Pancreas (tissue), 10 donors: ENCODE results near the gene GPR171. TPM values are rescaled to one million over a fixed set of nuclear protein-coding genes. Genes with fewer than 3 reads are reported as not detected.

Experiments
- ATAC-seq, 4 donors: fragments of 200-7000 bp; cut with Tn5 transposase; one replicate each; pipeline versions ENCODE4 v1.8.0 to v1.9.1; 2020; ENCODE audit warnings: mild to moderate bottlenecking in 4 of 4, moderate library complexity in 4 of 4
- DNase-seq, 6 donors: peaks; one replicate each; pipeline ENCODE4 v3.0.0-alpha.2; 2020
- FAIRE-seq: peaks from 2 replicates; lab custom pipeline; 2012; peaks lifted over from hg19 to GRCh38; lab: Jason Lieb, UNC
- H3K27ac ChIP-seq, 4 donors: fragments of 200-600 bp; sonication (generic); 1 replicate in 3 of 4; 2 replicates in 1 of 4; pipeline versions ENCODE4 v1.5.0 to v1.8.0; 2020
- H3K27me3 ChIP-seq, 4 donors: fragments of 200-600 bp; one replicate each; pipeline ENCODE4 v1.8.0; 2021
- H3K36me3 ChIP-seq, 3 donors: fragments of 200-600 bp; sonication (generic) in 1 of 3; one replicate each; pipeline versions ENCODE4 v1.5.0 to v1.8.0; 2020 to 2021
- H3K4me1 ChIP-seq, 3 donors: fragments of 200-600 bp; one replicate each; pipeline ENCODE4 v1.8.0; 2021
- H3K4me3 ChIP-seq, 4 donors: fragments of 200-600 bp; sonication (generic) in 2 of 4; one replicate each; pipeline versions ENCODE4 v1.5.0 to v1.8.0; 2020 to 2021
- H3K9me3 ChIP-seq, 4 donors: fragments of 200-600 bp; one replicate each; pipeline ENCODE4 v1.8.0; 2021
- WGBS, 2 donors: extraction: QIAGEN DNeasy Blood & Tissue Kit; methylation state at CpG; one replicate each; pipeline ENCODE4 v1.1.7; 2013; 5-methylcytosine and 5-hydroxymethylcytosine counted together
- intact Hi-C, 3 donors: fragments of 100-400 bp; cut with DNase I; formaldehyde crosslinking; loops; one replicate each; pipeline versions ENCODE4 v1.11.1 to v1.14.2; 2022
- polyA plus RNA-seq, 2 donors: library from polyadenylated mRNA; stranded (reverse); fragments of 200-250 nt; gene quantifications; one replicate each; pipeline ENCODE4 v1.2.3, GENCODE V29; 2013
- total RNA-seq, 6 donors: library from RNA; stranded (reverse); fragmentation: NEBNext Ultra II Directional in 4 of 6; extraction: Animal tissue kit (Norgen Biotek cat#: 25700) in 4 of 6; gene quantifications; one replicate each; pipeline versions ENCODE4 v1.2.1 to v1.2.4, GENCODE V29; 2021 to 2023
- TF ChIP-seq, protein P1 (sequence below), 4 donors: fragments of 200-600 bp; sonication (generic) in 3 of 4; IDR thresholded peaks; one replicate each; pipeline versions ENCODE4 v1.5.0 to v1.8.0; 2021; ENCODE audit warnings: antibody characterized with exemption in 4 of 4
- donor health status: healthy with polysubstance abuse.
- donor health status: DM: no; HTN: no; CAD: no; lungs with moderate emphysema.
- donor health status: DM: no; HTN: no; CAD: no.
- donor health status: control.
- donor health status: control.
- donor health status: Bipolar disorder and iron deficiency.
- donor health status: DM: yes; HTN: yes; CAD: no.
- donor health status: DM: no; HTN: no; CAD: no.
- donor health status: DM: no; HTN: no; CAD: no.
- donor health status: DM: yes; HTN: yes; CAD: no.

The GPR171 gene
- total and polyA plus RNA-seq, 8 donors = 0.12 to 0.92 (median 0.19) TPM; not detected in 2

GRCh38 chr3:151225040-151225975 lies 22.3 kb upstream of the GPR171 start:
- intact Hi-C loops = loop anchor here in 1 of 3 donors (10.0 kb wide), 1 partner anchor 59 kb away; no protein-coding TSS in a partner anchor
- no peak for FAIRE-seq

DNA sequence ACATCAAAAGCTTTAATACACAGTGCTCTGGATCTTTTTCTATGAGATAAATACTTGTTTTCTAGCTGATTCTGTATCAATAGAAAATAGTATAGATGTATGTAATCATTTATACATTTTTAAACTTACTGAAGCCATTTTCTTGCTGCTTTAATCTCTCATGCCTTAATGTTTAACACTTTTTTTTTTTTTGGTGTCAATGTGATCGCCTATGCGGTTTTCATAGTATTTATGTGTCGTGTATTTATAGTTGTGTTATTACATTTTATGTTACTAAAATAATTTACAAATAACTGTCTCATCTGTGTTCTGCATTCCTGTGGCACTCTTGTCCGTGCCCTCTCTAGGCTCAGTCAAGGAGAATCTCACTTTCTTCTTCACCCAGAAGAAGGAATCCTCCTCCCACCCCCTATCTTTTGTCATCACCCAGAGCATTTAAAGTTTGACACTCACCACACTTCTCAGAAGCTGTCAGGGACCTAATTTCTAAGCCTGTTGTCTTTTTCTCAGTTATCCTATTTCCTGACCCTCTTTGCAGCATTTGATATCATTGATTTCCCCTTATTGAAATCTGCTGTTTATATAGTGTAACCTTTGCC lies 21.4 kb upstream of the GPR171 start:
- ATAC-seq (no peak), DNase-seq (no peak), FAIRE-seq (no peak)
- Histone ChIP-seq H3K27me3 (no peaks in the 10 kb centered on the region), H3K4me1 (no peaks in the 10 kb centered on the region), H3K9me3 (no peaks in the 10 kb centered on the region), H3K36me3 (no peaks in the 10 kb centered on the region), H3K4me3 (no peak overlapping the region), H3K27ac (no peak overlapping the region)
- TF ChIP-seq, protein P1, sequence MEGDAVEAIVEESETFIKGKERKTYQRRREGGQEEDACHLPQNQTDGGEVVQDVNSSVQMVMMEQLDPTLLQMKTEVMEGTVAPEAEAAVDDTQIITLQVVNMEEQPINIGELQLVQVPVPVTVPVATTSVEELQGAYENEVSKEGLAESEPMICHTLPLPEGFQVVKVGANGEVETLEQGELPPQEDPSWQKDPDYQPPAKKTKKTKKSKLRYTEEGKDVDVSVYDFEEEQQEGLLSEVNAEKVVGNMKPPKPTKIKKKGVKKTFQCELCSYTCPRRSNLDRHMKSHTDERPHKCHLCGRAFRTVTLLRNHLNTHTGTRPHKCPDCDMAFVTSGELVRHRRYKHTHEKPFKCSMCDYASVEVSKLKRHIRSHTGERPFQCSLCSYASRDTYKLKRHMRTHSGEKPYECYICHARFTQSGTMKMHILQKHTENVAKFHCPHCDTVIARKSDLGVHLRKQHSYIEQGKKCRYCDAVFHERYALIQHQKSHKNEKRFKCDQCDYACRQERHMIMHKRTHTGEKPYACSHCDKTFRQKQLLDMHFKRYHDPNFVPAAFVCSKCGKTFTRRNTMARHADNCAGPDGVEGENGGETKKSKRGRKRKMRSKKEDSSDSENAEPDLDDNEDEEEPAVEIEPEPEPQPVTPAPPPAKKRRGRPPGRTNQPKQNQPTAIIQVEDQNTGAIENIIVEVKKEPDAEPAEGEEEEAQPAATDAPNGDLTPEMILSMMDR (IDR thresholded peaks at IDR 0.05) = no peak
- intact Hi-C loops = loop anchor here in 2 of 3 donors (5.0 to 10.0 kb wide), 2 partner anchors 60 to 63 kb away; no protein-coding TSS in a partner anchor
- 79 to 85% methylated on average over 4 of the region's 4 CpGs for WGBS, 2 donors

More at GRCh38 chr3:151225040-151225975, 22.3 kb upstream of the GPR171 start:
- Histone ChIP-seq H3K36me3 (no peaks in the 10 kb centered on the region), H3K27me3 (no peaks in the 10 kb centered on the region), H3K4me3 (no peak overlapping the region), H3K4me1 (no peaks in the 10 kb centered on the region), H3K9me3 (no peaks in the 10 kb centered on the region), H3K27ac (no peak overlapping the region)
- ATAC-seq = no peak
- TF ChIP-seq, protein P1 (IDR thresholded peaks at IDR 0.05) = no peak
- 67 to 78% methylated on average over 9 of the region's 9 CpGs for WGBS, 2 donors
- no peak for DNase-seq

- FAIRE-seq = no peak
- 40 to 53% methylated on average over 1 of the region's 1 CpG for WGBS, 2 donors
These were observed 16.0 kb upstream of the GPR171 start for GRCh38 chr3:151219056-151219455.

GRCh38 chr3:151218136-151218535 lies 15.1 kb upstream of the GPR171 start:
- no peak for ATAC-seq
- no peak for FAIRE-seq
- DNase-seq = no peak
- H3K9me3 ChIP-seq = no peaks in the 10 kb centered on the region
- no peaks in the 10 kb centered on the region for H3K27me3 ChIP-seq
- H3K27ac ChIP-seq = no peak overlapping the region
- TF ChIP-seq, protein P1 (IDR thresholded peaks at IDR 0.05) = no peak
- H3K4me3 ChIP-seq = no peak overlapping the region
- no peaks in the 10 kb centered on the region for H3K36me3 ChIP-seq
- 23 to 31% methylated on average over 1 of the region's 1 CpG for WGBS, 2 donors
- H3K4me1 ChIP-seq = no peaks in the 10 kb centered on the region
- intact Hi-C loops = no loop called here

More at GRCh38 chr3:151219056-151219455, 16.0 kb upstream of the GPR171 start:
- no peak overlapping the region for H3K4me3 ChIP-seq
- no peaks in the 10 kb centered on the region for H3K4me1 ChIP-seq
- ATAC-seq (no peak), DNase-seq (no peak)
- TF ChIP-seq, protein P1 (IDR thresholded peaks at IDR 0.05) = no peak
- no peak overlapping the region for H3K27ac ChIP-seq
- no peaks in the 10 kb centered on the region for H3K27me3 ChIP-seq
- H3K9me3 ChIP-seq = no peaks in the 10 kb centered on the region
- H3K36me3 ChIP-seq = no peaks in the 10 kb centered on the region
- intact Hi-C loops = no loop called here
